Activated T-cell treated with anti-CD3 and anti-CD28 coated beads, Interleukin-2, amount 50 U/mL, for 1 hour (primary cell): ENCODE measurements around the gene KRTAP23-1.

ENCODE experiments used
- DNase-seq: peaks from one replicate; pipeline ENCODE4 v3.0.0-alpha.2; 2020

Gene KRTAP23-1

DNA sequence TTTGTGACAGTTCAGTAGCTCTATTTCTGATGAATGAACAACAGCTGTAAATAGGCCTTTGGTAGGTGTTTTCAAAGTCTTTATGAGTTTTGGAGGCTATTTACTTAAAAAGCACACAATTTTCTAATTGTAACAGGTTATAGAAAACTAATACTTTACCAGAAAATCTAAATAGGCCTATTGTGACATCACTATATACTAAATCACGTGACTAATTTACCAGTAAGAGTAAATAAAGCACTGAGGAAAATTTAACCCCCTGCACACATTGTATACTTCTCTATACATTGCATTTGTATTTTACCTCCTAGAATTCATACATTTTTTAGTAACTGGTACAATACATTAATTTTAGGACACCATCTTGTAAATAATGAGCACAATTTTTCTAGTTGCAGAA lies 43.3 kb downstream of the KRTAP23-1 start:
- no peak for DNase-seq
